K562 (cell line): ENCODE measurements around the gene KAT5. TPM values are rescaled to one million over a fixed set of nuclear protein-coding genes. Genes with fewer than 3 reads are reported as not detected.
A peak's percentile ranks its signal among the peaks of the same experiment; 100 is the strongest.

Source experiments
- CHD1 ChIP-seq: fragments of 200-600 bp; sonication (generic); IDR thresholded peaks from one replicate; pipeline ENCODE4 v1.6.1; 2012; ENCODE audit warnings: mild to moderate bottlenecking, moderate library complexity, low read length, inconsistent platforms
- FOXJ3 ChIP-seq: sonication (generic); formaldehyde crosslinking; IDR thresholded peaks from 2 replicates; pipeline ENCODE4 v1.4.0; 2020; ENCODE audit warnings: mild to moderate bottlenecking, missing genetic modification reagents
- JUND ChIP-seq, 2 experiments: IDR thresholded peaks; 2 replicates in 1 of 2; 3 replicates in 1 of 2; pipeline ENCODE4 v1.6.1; 2011; ENCODE audit warnings: borderline replicate concordance in 2 of 2, low read depth in 2 of 2, low read length in 2 of 2, improper control_type of control experiment in 1 of 2, missing biosample characterization in 1 of 2, missing genetic modification characterization in 1 of 2, missing genetic modification reagents in 1 of 2
- KDM5B ChIP-seq: fragments of 200-600 bp; sonication (generic); IDR thresholded peaks from 2 replicates; pipeline ENCODE4 v1.6.1; 2012; ENCODE audit warnings: low read depth, mild to moderate bottlenecking, moderate library complexity, low read length, control low read depth, inconsistent platforms; ENCODE audit not compliant: insufficient replicate concordance
- NFXL1 ChIP-seq: fragments of 450-650 bp; formaldehyde crosslinking; IDR thresholded peaks from 2 replicates; pipeline ENCODE4 v1.4.0; 2021; ENCODE audit warnings: mild to moderate bottlenecking
- NFYB ChIP-seq: IDR thresholded peaks from 2 replicates; pipeline ENCODE4 v1.6.1; 2011; ENCODE audit warnings: mild to moderate bottlenecking, moderate library complexity; ENCODE audit not compliant: insufficient read length; ENCODE audit errors: extremely low read depth
- NR2C1 ChIP-seq, 2 experiments: fragments of 450-650 bp; IDR thresholded peaks; 2 replicates each; pipeline ENCODE4 v1.6.1; 2017; ENCODE audit warnings: mild to moderate bottlenecking in 2 of 2, antibody characterized with exemption in 1 of 2, inconsistent platforms in 1 of 2, missing compliant biosample characterization in 1 of 2, missing genetic modification characterization in 1 of 2
- RAD21 ChIP-seq, 2 experiments: fragments of 250-450 bp in 1 of 2; fragments of 450-650 bp in 1 of 2; sonication (Bioruptor Pico) in 1 of 2; formaldehyde crosslinking in 1 of 2; IDR thresholded peaks in 1 of 2; conservative IDR thresholded peaks in 1 of 2; 2 replicates each; pipeline versions ENCODE4 v1.4.0 to v1.8.0; 2020 to 2022; ENCODE audit warnings: mild to moderate bottlenecking in 2 of 2, moderate library complexity in 1 of 2
- RBM34 ChIP-seq: fragments of 200-400 bp; formaldehyde crosslinking; IDR thresholded peaks from 2 replicates; pipeline ENCODE4 v1.6.1; 2018; ENCODE audit warnings: low read length, borderline replicate concordance; ENCODE audit not compliant: insufficient read depth
- SREBF2 ChIP-seq: sonication (generic); formaldehyde crosslinking; IDR thresholded peaks from 2 replicates; pipeline ENCODE4 v1.4.0; 2020; ENCODE audit warnings: mild to moderate bottlenecking, missing genetic modification reagents
- SRF ChIP-seq, 2 experiments: fragments of 250-450, 450-650 bp in 1 of 2; sonication (Bioruptor Pico) in 1 of 2; sonication (generic) in 1 of 2; formaldehyde crosslinking; IDR thresholded peaks; 2 replicates each; pipeline versions ENCODE4 v1.5.0 to v1.5.1; 2020 to 2022; ENCODE audit warnings: mild to moderate bottlenecking in 1 of 2, missing genetic modification reagents in 1 of 2
- TAF1 ChIP-seq: IDR thresholded peaks from 2 replicates; pipeline ENCODE4 v1.6.1; 2011; ENCODE audit warnings: mild to moderate bottlenecking, low read length, moderate library complexity; ENCODE audit not compliant: insufficient read depth, control insufficient read depth, severe bottlenecking; ENCODE audit errors: extremely low read depth
- polyA plus RNA-seq, 8 experiments: library from polyadenylated mRNA; depleted of rRNA in 4 of 8; stranded (reverse) in 5 of 8; unstranded in 3 of 8; fragments of >200 nt; fragmentation: Nextera tagmentation in 2 of 8; fragmentation: Illumina TruSeq in 1 of 8; extraction: Ambion mirVana in 2 of 8; extraction: Trizol in 1 of 8; gene quantifications; 2 replicates each; pipeline versions ENCODE4 v1.2.1 to v1.2.3, GENCODE V29; 2011 to 2014; ENCODE audit warnings: inconsistent platforms in 1 of 8, missing spikeins in 1 of 8
- total RNA-seq, 7 experiments: library from RNA; depleted of rRNA in 6 of 7; stranded (reverse); fragments of >200 nt in 6 of 7; fragmentation: Illumina TruSeq in 2 of 7; extraction: Trizol in 2 of 7; gene quantifications; 2 replicates each; pipeline versions ENCODE4 v1.2.1 to v1.2.3, GENCODE V29; 2011 to 2021; ENCODE audit warnings: low replicate concordance in 1 of 7
- TF ChIP-seq, protein P1 (sequence below), 2 experiments: fragments of 450-650 bp; IDR thresholded peaks; 2 replicates each; pipeline ENCODE4 v1.6.1; 2016; ENCODE audit warnings: mild to moderate bottlenecking in 2 of 2, borderline replicate concordance in 1 of 2, low read depth in 1 of 2, moderate library complexity in 1 of 2
- TF ChIP-seq, protein P2 (sequence below): sonication (generic); formaldehyde crosslinking; IDR thresholded peaks from 2 replicates; pipeline ENCODE4 v1.9.0; 2022; ENCODE audit warnings: mild to moderate bottlenecking, missing genetic modification reagents

Gene KAT5
- total and polyA plus RNA-seq, 9 of the 15 experiments (the other 6 are each of a cell fraction or from before 2014, with no cell fraction given): 3.6 to 76.8 (median 52.7) TPM

DNA sequence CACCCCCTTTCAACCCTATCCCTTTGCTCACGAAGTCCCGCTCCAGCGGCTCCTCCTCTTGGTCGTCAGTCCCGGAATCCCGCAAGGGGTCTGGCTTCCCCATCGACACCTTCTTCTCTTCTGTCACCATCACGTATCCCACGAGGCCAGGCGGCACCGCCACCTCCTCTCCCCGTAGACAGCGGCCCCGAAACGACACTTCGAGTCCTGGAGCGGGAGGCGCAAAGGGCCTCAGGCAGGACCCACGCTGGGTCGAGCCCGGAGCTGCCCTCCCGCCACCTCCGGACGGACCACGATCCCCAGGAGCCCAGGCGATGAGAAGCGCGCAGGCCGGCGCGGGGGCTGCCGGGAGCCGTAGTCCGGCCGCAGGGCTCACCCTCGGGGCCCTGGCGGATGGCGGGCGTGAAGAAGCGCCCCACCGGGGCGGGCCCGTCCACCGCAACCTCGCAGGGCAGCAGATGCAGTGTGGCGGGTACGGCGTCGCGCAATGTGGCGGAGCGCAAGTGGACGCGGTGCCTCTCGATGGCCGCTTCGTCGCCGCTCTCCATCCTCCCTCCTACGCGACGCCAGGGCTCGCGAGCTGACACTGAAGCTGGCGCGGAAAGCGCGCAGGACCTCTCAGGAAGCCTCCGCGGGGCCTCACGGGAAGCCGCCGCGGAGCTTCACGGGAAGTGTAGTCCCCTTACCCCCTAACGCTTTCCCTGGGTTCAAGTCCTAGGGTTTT is 8.3 kb downstream of the KAT5 start, which contains the start of gene RNASEH2C (continued):
- TF ChIP-seq, protein P1, sequence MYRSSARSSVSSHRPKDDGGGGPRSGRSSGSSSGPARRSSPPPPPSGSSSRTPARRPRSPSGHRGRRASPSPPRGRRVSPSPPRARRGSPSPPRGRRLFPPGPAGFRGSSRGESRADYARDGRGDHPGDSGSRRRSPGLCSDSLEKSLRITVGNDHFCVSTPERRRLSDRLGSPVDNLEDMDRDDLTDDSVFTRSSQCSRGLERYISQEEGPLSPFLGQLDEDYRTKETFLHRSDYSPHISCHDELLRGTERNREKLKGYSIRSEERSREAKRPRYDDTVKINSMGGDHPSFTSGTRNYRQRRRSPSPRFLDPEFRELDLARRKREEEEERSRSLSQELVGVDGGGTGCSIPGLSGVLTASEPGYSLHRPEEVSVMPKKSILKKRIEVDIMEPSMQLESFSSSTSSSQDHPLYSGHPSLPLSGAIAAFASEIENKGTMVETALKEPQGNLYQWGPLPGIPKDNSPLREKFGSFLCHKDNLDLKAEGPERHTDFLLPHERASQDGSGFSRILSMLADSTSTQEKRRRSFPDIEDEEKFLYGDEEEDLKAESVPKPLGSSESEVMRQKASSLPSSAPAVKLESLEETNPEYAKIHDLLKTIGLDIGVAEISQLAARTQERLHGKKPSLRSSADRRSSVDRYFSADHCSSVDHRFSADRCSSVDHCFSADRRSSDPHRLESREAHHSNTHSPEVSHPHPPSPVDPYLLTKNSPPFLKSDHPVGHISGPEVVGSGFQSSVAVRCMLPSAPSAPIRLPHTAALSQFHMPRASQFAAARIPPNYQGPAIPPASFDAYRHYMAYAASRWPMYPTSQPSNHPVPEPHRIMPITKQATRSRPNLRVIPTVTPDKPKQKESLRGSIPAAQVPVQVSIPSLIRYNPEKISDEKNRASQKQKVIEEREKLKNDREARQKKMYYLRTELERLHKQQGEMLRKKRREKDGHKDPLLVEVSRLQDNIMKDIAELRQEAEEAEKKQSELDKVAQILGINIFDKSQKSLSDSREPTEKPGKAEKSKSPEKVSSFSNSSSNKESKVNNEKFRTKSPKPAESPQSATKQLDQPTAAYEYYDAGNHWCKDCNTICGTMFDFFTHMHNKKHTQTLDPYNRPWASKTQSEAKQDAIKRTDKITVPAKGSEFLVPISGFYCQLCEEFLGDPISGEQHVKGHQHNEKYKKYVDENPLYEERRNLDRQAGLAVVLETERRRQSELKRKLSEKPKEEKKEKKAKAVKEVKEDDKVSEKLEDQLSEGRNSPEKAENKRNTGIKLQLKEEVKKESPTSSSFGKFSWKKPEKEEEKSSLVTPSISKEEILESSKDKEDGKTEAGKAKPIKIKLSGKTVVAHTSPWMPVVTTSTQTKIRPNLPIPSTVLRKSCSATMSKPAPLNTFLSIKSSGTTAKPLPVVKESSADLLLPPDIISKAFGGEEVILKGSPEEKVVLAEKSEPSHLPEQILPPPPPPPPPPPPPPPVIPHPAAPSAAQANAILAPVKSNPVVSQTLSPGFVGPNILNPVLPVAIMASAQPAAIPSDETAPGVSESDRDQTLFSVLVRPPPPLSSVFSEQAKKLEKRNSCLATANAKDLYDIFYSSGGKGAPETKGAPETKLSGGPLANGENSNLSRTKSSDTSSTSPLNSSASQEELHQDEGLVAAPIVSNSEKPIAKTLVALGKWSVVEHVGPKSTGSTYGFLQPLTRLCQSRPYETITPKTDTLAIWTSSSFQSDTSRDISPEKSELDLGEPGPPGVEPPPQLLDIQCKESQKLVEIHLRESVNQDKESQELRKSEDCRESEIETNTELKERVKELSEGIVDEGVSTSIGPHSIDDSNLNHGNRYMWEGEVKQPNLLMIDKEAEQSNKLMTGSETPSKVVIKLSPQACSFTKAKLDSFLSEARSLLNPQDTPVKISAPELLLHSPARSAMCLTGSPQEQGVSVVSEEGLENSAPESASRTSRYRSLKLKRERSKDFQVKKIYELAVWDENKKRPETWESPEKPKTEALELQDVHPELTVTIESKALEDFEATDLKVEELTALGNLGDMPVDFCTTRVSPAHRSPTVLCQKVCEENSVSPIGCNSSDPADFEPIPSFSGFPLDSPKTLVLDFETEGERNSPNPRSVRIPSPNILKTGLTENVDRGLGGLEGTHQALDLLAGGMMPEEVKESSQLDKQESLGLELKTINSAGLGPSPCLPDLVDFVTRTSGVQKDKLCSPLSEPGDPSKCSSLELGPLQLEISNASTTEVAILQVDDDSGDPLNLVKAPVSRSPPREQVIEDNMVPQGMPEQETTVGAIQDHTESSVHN (IDR thresholded peaks at IDR 0.05; ENCODE audit: borderline replicate concordance in 1 of 2, low read depth in 1 of 2): no peak
- TF ChIP-seq RAD21 (CRISPR knock-in tag; conservative IDR thresholded peaks at IDR 0.05 in 1 of 2, IDR thresholded peaks at IDR 0.05 in 1 of 2) (no peak), FOXJ3 (CRISPR knock-in tag) (no peak), NFYB (no peak), NFXL1 (no peak), RBM34 (0 out of 2 replicates have a peak, but pooled peaks have one; percentile 50), KDM5B (peak; percentile 81), CHD1 (no peak), TAF1 (peak; percentile 55), NR2C1 (IDR thresholded peaks at IDR 0.05) (peak; percentile 39; the same call in 1 of the 2 replicates), NR2C1 (tag; IDR thresholded peaks at IDR 0.05) (peak; percentile 76), SRF (CRISPR knock-in tag; IDR thresholded peaks at IDR 0.05) (no peak), SREBF2 (CRISPR knock-in tag) (no peak), JUND (IDR thresholded peaks at IDR 0.05; ENCODE audit: borderline replicate concordance, low read depth, low read length) (peak; percentile 26; the same call in 1 of the 2 replicates), JUND (tag; IDR thresholded peaks at IDR 0.05; ENCODE audit: borderline replicate concordance, low read depth, low read length) (no peak; the same call in 2 of the 3 replicates)
- TF ChIP-seq, protein P2, sequence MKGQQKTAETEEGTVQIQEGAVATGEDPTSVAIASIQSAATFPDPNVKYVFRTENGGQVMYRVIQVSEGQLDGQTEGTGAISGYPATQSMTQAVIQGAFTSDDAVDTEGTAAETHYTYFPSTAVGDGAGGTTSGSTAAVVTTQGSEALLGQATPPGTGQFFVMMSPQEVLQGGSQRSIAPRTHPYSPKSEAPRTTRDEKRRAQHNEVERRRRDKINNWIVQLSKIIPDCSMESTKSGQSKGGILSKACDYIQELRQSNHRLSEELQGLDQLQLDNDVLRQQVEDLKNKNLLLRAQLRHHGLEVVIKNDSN (CRISPR knock-in tag): no peak
